Tibial artery (tissue), 4 donors: ENCODE measurements around the gene DMWD.

Source experiments
- DNase-seq, 2 donors: peaks; one replicate each; pipeline ENCODE4 v3.0.0-alpha.2; 2019
- H3K27ac ChIP-seq, 2 donors: fragments of 200-600 bp; sonication (generic) in 1 of 2; 1 replicate in 1 of 2; 2 replicates in 1 of 2; pipeline ENCODE4 v1.5.1; 2018 to 2019; ENCODE audit warnings: mild to moderate bottlenecking in 1 of 2
- H3K27me3 ChIP-seq, 2 donors: fragments of 200-600 bp; sonication (generic) in 1 of 2; one replicate each; pipeline versions ENCODE4 v1.5.1 to v1.6.0; 2016 to 2019
- H3K36me3 ChIP-seq, 3 donors: fragments of 200-600 bp; sonication (generic) in 2 of 3; one replicate each; pipeline ENCODE4 v1.5.1; 2016 to 2019; ENCODE audit warnings: mild to moderate bottlenecking in 2 of 3
- H3K4me1 ChIP-seq, 4 donors: fragments of 200-600 bp; sonication (generic) in 2 of 4; 1 replicate in 3 of 4; 2 replicates in 1 of 4; pipeline ENCODE4 v1.5.1; 2016 to 2019
- H3K4me3 ChIP-seq, 2 donors: fragments of 200-600 bp; sonication (generic) in 1 of 2; 1 replicate in 1 of 2; 2 replicates in 1 of 2; pipeline ENCODE4 v1.5.1; 2018 to 2019; ENCODE audit warnings: mild to moderate bottlenecking in 2 of 2
- H3K9me3 ChIP-seq, 3 donors: fragments of 200-600 bp; sonication (generic) in 1 of 3; one replicate each; pipeline ENCODE4 v1.5.1; 2016 to 2019
- CTCF ChIP-seq, 2 experiments: fragments of 200-600 bp in 1 of 2; fragments of 450-650 bp in 1 of 2; IDR thresholded peaks; one replicate each; pipeline ENCODE4 v1.5.1; 2017 to 2019; ENCODE audit warnings: antibody characterized with exemption in 2 of 2, mild to moderate bottlenecking in 1 of 2, moderate library complexity in 1 of 2
- intact Hi-C: fragments of 100-400 bp; cut with DNase I; formaldehyde crosslinking; loops from one replicate; pipeline ENCODE4 v1.15.0; 2023; ENCODE audit warnings: low total_unique reads

Gene DMWD

GRCh38 chr19:45764945-45765701 is 27.5 kb downstream of the DMWD start:
- Histone ChIP-seq H3K36me3 (peaks cover 0 to 15% (median 0%) of the 10 kb centered on the region in 3 donors), H3K4me3 (no peak overlapping the region), H3K27ac (peak overlapping the region; percentile 98 to 99), H3K27me3 (no peaks in the 10 kb centered on the region), H3K9me3 (no peaks in the 10 kb centered on the region), H3K4me1 (peaks cover 0 to 42% (median 34%) of the 10 kb centered on the region in 4 donors)
- intact Hi-C loops, result loop anchor here (10.0 kb wide), 1 partner anchor 50 kb away; no protein-coding TSS in a partner anchor
- no peak for TF ChIP-seq CTCF (IDR thresholded peaks at IDR 0.05)
- DNase-seq, result peak in 1 of 2 donors; percentile 72

DNA sequence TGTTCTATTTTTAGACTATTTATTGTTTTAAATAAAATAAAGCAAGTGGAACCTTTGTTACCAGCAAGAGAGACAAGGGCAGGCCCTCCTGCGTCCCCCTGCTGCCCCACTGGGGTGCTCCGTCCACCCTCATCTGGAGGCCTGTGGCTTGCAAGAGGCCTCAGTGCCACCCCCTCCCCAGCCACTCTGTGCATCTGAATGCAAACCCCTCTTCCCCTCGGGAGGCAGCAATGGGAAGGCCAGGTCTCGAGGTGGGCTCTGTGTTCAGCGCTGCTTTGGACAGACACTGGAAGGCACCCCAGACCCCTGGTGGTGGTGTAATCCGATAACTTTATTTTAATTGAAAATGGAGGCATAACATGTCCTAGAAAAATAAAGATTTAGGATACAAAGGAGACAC is 28.2 kb downstream of the DMWD start:
- Histone ChIP-seq H3K9me3 (no peaks in the 10 kb centered on the region), H3K27me3 (no peaks in the 10 kb centered on the region), H3K36me3 (peaks cover 0 to 15% (median 0%) of the 10 kb centered on the region in 3 donors), H3K4me1 (peaks cover 0 to 39% (median 34%) of the 10 kb centered on the region in 4 donors), H3K4me3 (peak overlapping the region in 1 of 2 donors; percentile 2), H3K27ac (peak overlapping the region; percentile 98 to 99)
- no peak for TF ChIP-seq CTCF (IDR thresholded peaks at IDR 0.05)
- intact Hi-C loops, result loop anchor here (10.0 kb wide), 1 partner anchor 50 kb away; no protein-coding TSS in a partner anchor
- no peak for DNase-seq

DNA sequence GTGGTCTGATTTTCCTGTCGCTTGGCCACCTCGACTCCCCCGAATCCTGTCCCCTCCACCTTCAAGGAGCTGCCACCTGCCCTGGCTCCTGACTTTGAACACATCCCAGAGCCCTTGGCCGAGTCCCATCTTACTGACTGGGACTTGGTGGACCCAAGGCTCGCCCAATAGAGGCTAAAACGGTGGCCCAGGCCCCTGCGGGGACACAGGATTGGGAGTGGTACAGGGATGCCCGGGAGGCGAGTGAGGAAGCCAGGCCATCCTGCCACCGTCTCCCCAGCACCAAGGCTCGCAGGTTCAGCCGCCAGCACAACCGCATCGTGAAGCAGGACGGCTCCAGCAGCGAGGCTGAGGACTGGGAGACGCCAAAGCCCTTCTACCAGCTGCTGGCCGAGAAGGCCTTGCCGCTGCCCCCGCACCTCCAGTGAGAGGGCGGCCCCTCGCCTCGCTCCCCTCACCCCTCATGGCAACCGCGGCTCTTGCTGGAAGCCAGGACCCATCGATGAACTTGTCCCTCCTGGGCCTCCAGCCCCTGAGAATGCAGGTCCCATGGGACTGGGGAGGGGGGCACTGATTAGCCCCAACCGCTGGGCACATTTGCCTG is 28.9 kb downstream of the DMWD start:
- Histone ChIP-seq H3K27me3 (no peaks in the 10 kb centered on the region), H3K9me3 (no peaks in the 10 kb centered on the region), H3K4me3 (peak overlapping the region in 1 of 2 donors; percentile 2), H3K36me3 (peaks cover 0 to 15% (median 0%) of the 10 kb centered on the region in 3 donors), H3K27ac (peak overlapping the region; percentile 98 to 99), H3K4me1 (peaks cover 0 to 39% (median 34%) of the 10 kb centered on the region in 4 donors)
- intact Hi-C loops, result loop anchor here (10.0 kb wide), 1 partner anchor 49 kb away; no protein-coding TSS in a partner anchor
- DNase-seq, result no peak
- TF ChIP-seq CTCF (IDR thresholded peaks at IDR 0.05), result no peak

- H3K36me3 ChIP-seq, result peaks cover 0 to 15% (median 0%) of the 10 kb centered on the region in 3 donors
- no peak for DNase-seq
- H3K27me3 ChIP-seq, result no peaks in the 10 kb centered on the region
- H3K27ac ChIP-seq, result no peak overlapping the region
- no peak for TF ChIP-seq CTCF (IDR thresholded peaks at IDR 0.05)
- intact Hi-C loops, result loop anchor here (10.0 kb wide), 1 partner anchor 48 kb away; no protein-coding TSS in a partner anchor
- H3K4me3 ChIP-seq, result no peak overlapping the region
- peaks cover 0 to 39% (median 34%) of the 10 kb centered on the region in 4 donors for H3K4me1 ChIP-seq
- no peaks in the 10 kb centered on the region for H3K9me3 ChIP-seq
Measured at GRCh38 chr19:45762870-45763631, 29.6 kb downstream of the DMWD start.

- Histone ChIP-seq H3K4me3 (no peak overlapping the region), H3K9me3 (no peaks in the 10 kb centered on the region), H3K27ac (no peak overlapping the region), H3K27me3 (no peaks in the 10 kb centered on the region), H3K36me3 (peaks cover 0 to 15% (median 0%) of the 10 kb centered on the region in 3 donors), H3K4me1 (peaks cover 0 to 33% (median 32%) of the 10 kb centered on the region in 4 donors)
- intact Hi-C loops, result loop anchor here (10.0 kb wide), 1 partner anchor 47 kb away; no protein-coding TSS in a partner anchor
- DNase-seq, result no peak
- no peak for TF ChIP-seq CTCF (IDR thresholded peaks at IDR 0.05)
Measured at GRCh38 chr19:45761714-45762113, 30.9 kb downstream of the DMWD start.
